Hepatocyte (in vitro differentiated cells): ENCODE data around the gene ALDH5A1. TPM values are rescaled to one million over a fixed set of nuclear protein-coding genes. Genes with fewer than 3 reads are reported as not detected.

Experiments used
- DNase-seq: peaks from one replicate; pipeline ENCODE4 v3.0.0-alpha.2; 2016; ENCODE audit warnings: low spot score
- H2AFZ ChIP-seq: fragments of 200-600 bp; sonication (generic); 2 replicates; pipeline ENCODE4 v1.6.0; 2016; ENCODE audit warnings: antibody characterized with exemption, mild to moderate bottlenecking
- H3K27ac ChIP-seq: fragments of 200-600 bp; sonication (generic); 2 replicates; pipeline ENCODE4 v1.5.1; 2016; ENCODE audit warnings: mild to moderate bottlenecking
- H3K27me3 ChIP-seq: fragments of 200-600 bp; sonication (generic); 2 replicates; pipeline ENCODE4 v1.6.1; 2016
- H3K36me3 ChIP-seq: fragments of 200-600 bp; sonication (generic); replicated peaks from 2 replicates; pipeline ENCODE4 v1.5.1; 2016; ENCODE audit warnings: low read depth; ENCODE audit not compliant: insufficient read depth
- H3K4me1 ChIP-seq: fragments of 200-600 bp; sonication (generic); 2 replicates; pipeline ENCODE4 v1.5.1; 2016; ENCODE audit warnings: mild to moderate bottlenecking, moderate library complexity; ENCODE audit not compliant: insufficient read depth
- H3K4me2 ChIP-seq: fragments of 200-600 bp; sonication (generic); 2 replicates; pipeline ENCODE4 v1.6.0; 2016
- H3K4me3 ChIP-seq: fragments of 200-600 bp; sonication (generic); 2 replicates; pipeline ENCODE4 v1.5.1; 2016; ENCODE audit warnings: mild to moderate bottlenecking
- H3K79me2 ChIP-seq: fragments of 200-600 bp; sonication (generic); 2 replicates; pipeline ENCODE4 v1.6.0; 2017; ENCODE audit warnings: mild to moderate bottlenecking
- H3K9me2 ChIP-seq: fragments of 200-600 bp; sonication (generic); replicated peaks from 2 replicates; pipeline ENCODE4 v1.6.0; 2017; ENCODE audit warnings: mild to moderate bottlenecking; ENCODE audit not compliant: insufficient read depth
- H3K9me3 ChIP-seq: fragments of 200-600 bp; sonication (generic); 2 replicates; pipeline ENCODE4 v1.5.1; 2016; ENCODE audit warnings: low read depth, mild to moderate bottlenecking
- H4K20me1 ChIP-seq: fragments of 200-600 bp; sonication (generic); 2 replicates; pipeline ENCODE4 v1.6.0; 2016; ENCODE audit warnings: mild to moderate bottlenecking; ENCODE audit not compliant: insufficient read depth, poor library complexity, severe bottlenecking
- EZH2 ChIP-seq: fragments of 200-600 bp; sonication (generic); IDR thresholded peaks from 2 replicates; pipeline ENCODE4 v1.6.1; 2016; ENCODE audit warnings: antibody characterized with exemption, mild to moderate bottlenecking, borderline replicate concordance
- EZH2phosphoT487 ChIP-seq: fragments of 200-600 bp; sonication (generic); IDR thresholded peaks from one replicate; pipeline ENCODE4 v1.6.1; 2018; ENCODE audit warnings: antibody characterized with exemption, mild to moderate bottlenecking, low read depth, moderate library complexity; ENCODE audit not compliant: unreplicated experiment, severe bottlenecking
- WGBS: methylation state at CpG from one replicate; pipeline ENCODE4 v1.1.6; 2016; ENCODE audit warnings: low lambda C conversion rate; ENCODE audit errors: missing lambda C conversion rate; 5-methylcytosine and 5-hydroxymethylcytosine counted together
- polyA plus RNA-seq: library from polyadenylated mRNA; unstranded; fragments of >200 nt; fragmentation: Nextera tagmentation; extraction: Ambion mirVana; gene quantifications from 2 replicates; pipeline ENCODE4 v1.2.1, GENCODE V29; 2016
- total RNA-seq: library from RNA; depleted of rRNA; stranded (reverse); fragments of >200 nt; gene quantifications from 2 replicates; pipeline ENCODE4 v1.2.3, GENCODE V29; 2014
- TF ChIP-seq, protein P1 (sequence below): fragments of 200-600 bp; sonication (generic); IDR thresholded peaks from 2 replicates; pipeline ENCODE4 v1.5.1; 2016; ENCODE audit warnings: antibody characterized with exemption, mild to moderate bottlenecking; ENCODE audit not compliant: poor library complexity

ALDH5A1 gene
- total and polyA plus RNA-seq, 2 experiments from 2014 or later, result 12.3 to 16.8 TPM

- 82% methylated on average over 2 of the region's 2 CpGs for WGBS
- peaks cover 3% of the 10 kb centered on the region for H3K4me1 ChIP-seq
- H3K4me2 ChIP-seq, result no peak overlapping the region
- no peak overlapping the region for H3K4me3 ChIP-seq
- H3K36me3 ChIP-seq, result no peaks in the 10 kb centered on the region
- H4K20me1 ChIP-seq, result no peaks in the 10 kb centered on the region
- peaks cover 2% of the 10 kb centered on the region for H3K79me2 ChIP-seq
- H3K27me3 ChIP-seq, result no peaks in the 10 kb centered on the region
- TF ChIP-seq EZH2phosphoT487 (no peak), EZH2 (no peak)
- TF ChIP-seq, protein P1, sequence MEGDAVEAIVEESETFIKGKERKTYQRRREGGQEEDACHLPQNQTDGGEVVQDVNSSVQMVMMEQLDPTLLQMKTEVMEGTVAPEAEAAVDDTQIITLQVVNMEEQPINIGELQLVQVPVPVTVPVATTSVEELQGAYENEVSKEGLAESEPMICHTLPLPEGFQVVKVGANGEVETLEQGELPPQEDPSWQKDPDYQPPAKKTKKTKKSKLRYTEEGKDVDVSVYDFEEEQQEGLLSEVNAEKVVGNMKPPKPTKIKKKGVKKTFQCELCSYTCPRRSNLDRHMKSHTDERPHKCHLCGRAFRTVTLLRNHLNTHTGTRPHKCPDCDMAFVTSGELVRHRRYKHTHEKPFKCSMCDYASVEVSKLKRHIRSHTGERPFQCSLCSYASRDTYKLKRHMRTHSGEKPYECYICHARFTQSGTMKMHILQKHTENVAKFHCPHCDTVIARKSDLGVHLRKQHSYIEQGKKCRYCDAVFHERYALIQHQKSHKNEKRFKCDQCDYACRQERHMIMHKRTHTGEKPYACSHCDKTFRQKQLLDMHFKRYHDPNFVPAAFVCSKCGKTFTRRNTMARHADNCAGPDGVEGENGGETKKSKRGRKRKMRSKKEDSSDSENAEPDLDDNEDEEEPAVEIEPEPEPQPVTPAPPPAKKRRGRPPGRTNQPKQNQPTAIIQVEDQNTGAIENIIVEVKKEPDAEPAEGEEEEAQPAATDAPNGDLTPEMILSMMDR, result no peak
- H3K9me2 ChIP-seq, result no peaks in the 10 kb centered on the region
- no peaks in the 10 kb centered on the region for H3K9me3 ChIP-seq
- no peak overlapping the region for H3K27ac ChIP-seq
- no peak overlapping the region for H2AFZ ChIP-seq
- DNase-seq, result no peak
Measured at GRCh38 chr6:24501374-24501773, 6.6 kb downstream of the ALDH5A1 start.

DNA sequence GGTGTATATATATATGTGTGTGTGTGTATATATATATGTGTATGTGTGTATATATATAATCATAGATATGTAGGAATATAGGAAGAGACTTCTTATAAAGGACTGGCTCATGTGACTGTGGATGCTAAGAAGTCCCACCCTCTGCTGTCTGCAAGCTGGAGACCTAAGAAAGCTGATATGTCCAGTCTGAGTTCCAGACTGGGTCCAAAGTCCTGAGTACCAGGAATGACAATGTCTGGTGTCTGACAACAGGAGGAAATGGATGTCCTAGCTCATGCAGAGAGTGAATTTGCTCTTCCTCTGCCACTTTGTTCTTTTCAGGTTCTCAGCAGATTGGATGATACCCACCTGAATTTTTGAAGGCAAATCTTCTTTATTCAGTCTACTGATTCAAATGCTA lies 7.1 kb downstream of the ALDH5A1 start:
- Histone ChIP-seq H4K20me1 (no peaks in the 10 kb centered on the region), H3K27me3 (no peaks in the 10 kb centered on the region), H3K4me3 (no peak overlapping the region), H3K4me2 (no peak overlapping the region), H3K36me3 (no peaks in the 10 kb centered on the region), H3K27ac (peak overlapping the region; percentile 24), H3K79me2 (no peaks in the 10 kb centered on the region), H3K9me3 (no peaks in the 10 kb centered on the region), H3K9me2 (no peaks in the 10 kb centered on the region), H2AFZ (no peak overlapping the region), H3K4me1 (peaks cover 3% of the 10 kb centered on the region)
- DNase-seq, result peak; percentile 42
- no peak for TF ChIP-seq EZH2
- no peak for TF ChIP-seq EZH2phosphoT487
- TF ChIP-seq, protein P1, result no peak

DNA sequence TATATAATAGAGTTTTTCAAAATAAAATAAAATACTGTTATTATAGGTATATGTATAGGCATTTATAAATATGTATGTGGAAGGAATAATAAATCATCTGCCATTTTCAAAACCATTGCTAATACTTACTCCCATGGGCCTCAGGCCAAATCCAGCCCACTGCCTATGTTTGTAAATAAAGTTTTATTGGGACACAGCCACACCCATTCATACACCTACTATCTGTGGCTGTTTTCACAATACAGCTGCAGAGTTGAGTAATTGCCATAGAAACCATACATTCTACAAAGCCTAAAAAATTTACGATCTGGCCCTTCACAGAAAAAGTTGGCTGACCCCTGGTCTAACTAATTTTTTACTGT lies 9.5 kb downstream of the ALDH5A1 start:
- H2AFZ ChIP-seq, result no peak overlapping the region
- WGBS, result 96% methylated on average over 1 of the region's 1 CpG
- no peaks in the 10 kb centered on the region for H3K79me2 ChIP-seq
- TF ChIP-seq EZH2 (no peak), EZH2phosphoT487 (no peak)
- TF ChIP-seq, protein P1, result no peak
- H3K36me3 ChIP-seq, result no peaks in the 10 kb centered on the region
- no peaks in the 10 kb centered on the region for H4K20me1 ChIP-seq
- no peaks in the 10 kb centered on the region for H3K27me3 ChIP-seq
- H3K4me1 ChIP-seq, result peaks cover 3% of the 10 kb centered on the region
- peak overlapping the region; percentile 43 for H3K4me2 ChIP-seq
- H3K9me3 ChIP-seq, result no peaks in the 10 kb centered on the region
- H3K9me2 ChIP-seq, result no peaks in the 10 kb centered on the region
- no peak for DNase-seq
- no peak overlapping the region for H3K4me3 ChIP-seq
- H3K27ac ChIP-seq, result no peak overlapping the region
